Testis (tissue), 2 donors: ENCODE measurements around the gene CLOCK.

Experiments used
- CTCF ChIP-seq, 3 experiments: fragments of 450-650 bp in 2 of 3; fragments of 200-600 bp in 1 of 3; sonication (generic) in 1 of 3; IDR thresholded peaks; one replicate each; pipeline ENCODE4 v1.5.1; 2016 to 2019; ENCODE audit warnings: antibody characterized with exemption in 3 of 3, mild to moderate bottlenecking in 2 of 3, moderate library complexity in 1 of 3
- POLR2A ChIP-seq: fragments of 450-650 bp; IDR thresholded peaks from one replicate; pipeline ENCODE4 v1.6.1; 2017; ENCODE audit warnings: antibody characterized with exemption, mild to moderate bottlenecking, moderate library complexity

GRCh38 chr4:55396308-55397125 lies 150.2 kb downstream of the CLOCK start:
- TF ChIP-seq CTCF (IDR thresholded peaks at IDR 0.05) = no peak
- TF ChIP-seq POLR2A = no peak
